NCI-H345 (cell line): ENCODE results near the gene CDC42EP1.
"Not testable (repeated sequence)": the region's sequence is repeated elsewhere in the genome, so short reads cannot be mapped to it uniquely, and the experiment has no call there.

Experiments used
- DNase-seq: peaks from one replicate; lab custom pipeline; 2025; lab: John Stamatoyannopoulos, UW

CDC42EP1 gene

GRCh38 chr22:37559901-37560607, at the start of gene CDC42EP1:
Gene CDC42EP1 (plus strand): TSS chr22:37560480. CDS start chr22:37566350, 5,870 bp downstream.
- DNase-seq = no peak

GRCh38 chr22:37511395-37512104, 48.7 kb upstream of the CDC42EP1 start:
- no peak for DNase-seq

GRCh38 chr22:37514526-37515051, 45.7 kb upstream of the CDC42EP1 start:
- DNase-seq = peak; percentile 25

- no peak for DNase-seq
Measured at GRCh38 chr22:37515901-37516300, 44.4 kb upstream of the CDC42EP1 start.

- DNase-seq = no peak
Measured at GRCh38 chr22:37516456-37516855, 43.8 kb upstream of the CDC42EP1 start.

GRCh38 chr22:37517826-37518450, 42.3 kb upstream of the CDC42EP1 start:
- no peak for DNase-seq

- DNase-seq = no peak
Measured at GRCh38 chr22:37518509-37519267, 41.6 kb upstream of the CDC42EP1 start.

- peak; percentile 44 for DNase-seq
Measured at GRCh38 chr22:37519268-37520195, 40.7 kb upstream of the CDC42EP1 start, which contains the start of gene CARD10. Gene CARD10 (minus strand): TSS chr22:37519415. CDS start chr22:37519200, 215 bp downstream.

- no peak for DNase-seq
Measured at GRCh38 chr22:37520776-37521191, 39.5 kb upstream of the CDC42EP1 start.

- no peak for DNase-seq
Measured at GRCh38 chr22:37521236-37521739, 39.0 kb upstream of the CDC42EP1 start.

GRCh38 chr22:37522482-37522881, 37.8 kb upstream of the CDC42EP1 start:
- no peak for DNase-seq

- DNase-seq = no peak
Measured at GRCh38 chr22:37525073-37525745, 35.1 kb upstream of the CDC42EP1 start.

GRCh38 chr22:37525746-37526350, 34.4 kb upstream of the CDC42EP1 start:
- DNase-seq = no peak

GRCh38 chr22:37526376-37526775, 33.9 kb upstream of the CDC42EP1 start:
- DNase-seq = no peak

- DNase-seq = not testable (repeated sequence)
Measured at GRCh38 chr22:37527081-37527752, 33.1 kb upstream of the CDC42EP1 start.

GRCh38 chr22:37527952-37528351, 32.3 kb upstream of the CDC42EP1 start:
- DNase-seq = not testable (repeated sequence)

- DNase-seq = no peak
Measured at GRCh38 chr22:37529652-37530345, 30.5 kb upstream of the CDC42EP1 start.

GRCh38 chr22:37533995-37534394, 26.3 kb upstream of the CDC42EP1 start:
- DNase-seq = no peak
